NB4 (cell line): ENCODE results near the gene CMKLR1.

Experiments
- DNase-seq: peaks from one replicate; pipeline ENCODE4 v3.0.0; 2010; ENCODE audit warnings: low read depth
- H3K4me3 ChIP-seq: one replicate; pipeline ENCODE4 v1.5.1; 2011; ENCODE audit warnings: mild to moderate bottlenecking, low read depth, low read length, moderate library complexity
- CTCF ChIP-seq: IDR thresholded peaks from one replicate; pipeline ENCODE4 v1.5.1; 2012; ENCODE audit warnings: low read depth, low read length
- MYC ChIP-seq: IDR thresholded peaks from 2 replicates; pipeline ENCODE4 v1.6.1; 2011; ENCODE audit warnings: low read depth, low read length
- POLR2A ChIP-seq: IDR thresholded peaks from 2 replicates; pipeline ENCODE4 v1.6.1; 2011; ENCODE audit warnings: mild to moderate bottlenecking; ENCODE audit not compliant: insufficient read length; ENCODE audit errors: extremely low read depth
- TF ChIP-seq, protein P1 (sequence below): IDR thresholded peaks from 2 replicates; pipeline ENCODE4 v1.6.1; 2011; ENCODE audit warnings: low read depth, low read length

Gene CMKLR1, protein sequence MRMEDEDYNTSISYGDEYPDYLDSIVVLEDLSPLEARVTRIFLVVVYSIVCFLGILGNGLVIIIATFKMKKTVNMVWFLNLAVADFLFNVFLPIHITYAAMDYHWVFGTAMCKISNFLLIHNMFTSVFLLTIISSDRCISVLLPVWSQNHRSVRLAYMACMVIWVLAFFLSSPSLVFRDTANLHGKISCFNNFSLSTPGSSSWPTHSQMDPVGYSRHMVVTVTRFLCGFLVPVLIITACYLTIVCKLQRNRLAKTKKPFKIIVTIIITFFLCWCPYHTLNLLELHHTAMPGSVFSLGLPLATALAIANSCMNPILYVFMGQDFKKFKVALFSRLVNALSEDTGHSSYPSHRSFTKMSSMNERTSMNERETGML

DNA sequence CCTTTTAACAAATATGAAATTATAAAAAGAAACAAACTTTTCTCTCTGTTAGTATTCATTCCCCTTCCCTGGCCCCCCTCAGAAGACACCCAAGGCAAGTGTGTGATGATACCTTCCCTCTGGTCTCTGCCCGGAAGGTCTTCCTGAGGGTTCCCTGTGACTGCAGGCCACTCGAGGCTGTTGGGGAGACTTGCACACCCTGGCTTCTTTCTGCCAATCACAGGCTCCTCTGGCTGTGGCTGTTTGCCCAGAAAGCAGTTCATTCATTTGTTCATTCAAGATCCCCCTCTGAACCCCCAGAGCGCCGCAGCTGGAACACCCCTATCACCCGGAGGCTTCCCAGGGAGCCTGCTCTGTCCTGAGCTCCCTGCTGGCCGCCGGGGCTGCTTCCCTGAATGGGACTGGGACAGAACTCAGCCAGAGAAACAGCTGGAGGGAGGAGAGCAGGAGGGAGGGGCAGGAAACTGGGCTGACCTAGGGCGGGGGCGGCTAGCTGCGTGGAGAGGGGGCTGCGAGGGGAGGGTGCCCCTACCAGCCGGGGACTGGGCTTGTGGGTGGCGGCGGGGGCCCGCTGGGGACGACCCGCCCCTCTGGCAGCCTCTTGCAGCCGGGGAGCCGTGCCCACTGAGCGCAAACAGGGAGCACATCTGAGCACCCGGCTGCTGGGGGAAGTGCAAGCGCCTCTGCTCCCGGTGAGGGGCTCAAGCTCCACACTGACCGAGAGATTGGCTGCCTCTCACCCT, at the start of gene CMKLR1:
Gene CMKLR1 (minus strand): TSS at position 397 of the 743 bp plus-strand sequence. CDS start 45,720 bp downstream, outside the sequence.
- peak; percentile 63 for DNase-seq
- no peak within 1 kb of the TSS for H3K4me3 ChIP-seq
- no peak for TF ChIP-seq POLR2A
- TF ChIP-seq MYC = no peak
- TF ChIP-seq, protein P1, sequence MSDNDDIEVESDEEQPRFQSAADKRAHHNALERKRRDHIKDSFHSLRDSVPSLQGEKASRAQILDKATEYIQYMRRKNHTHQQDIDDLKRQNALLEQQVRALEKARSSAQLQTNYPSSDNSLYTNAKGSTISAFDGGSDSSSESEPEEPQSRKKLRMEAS = no peak
- no peak for TF ChIP-seq CTCF

GRCh38 chr12:108387771-108388170, 48.7 kb upstream of the CMKLR1 start:
- TF ChIP-seq MYC = no peak
- H3K4me3 ChIP-seq = no peak overlapping the region
- no peak for DNase-seq

- no peak overlapping the region for H3K4me3 ChIP-seq
- DNase-seq = no peak
- no peak for TF ChIP-seq MYC
- TF ChIP-seq CTCF = no peak
- TF ChIP-seq POLR2A = no peak
- TF ChIP-seq, protein P1 = no peak
Observed at GRCh38 chr12:108386709-108387360, 47.7 kb upstream of the CMKLR1 start.

- TF ChIP-seq CTCF (no peak), POLR2A (no peak), MYC (no peak)
- TF ChIP-seq, protein P1 = no peak
Observed at GRCh38 chr12:108382437-108382801, 43.3 kb upstream of the CMKLR1 start.

DNA sequence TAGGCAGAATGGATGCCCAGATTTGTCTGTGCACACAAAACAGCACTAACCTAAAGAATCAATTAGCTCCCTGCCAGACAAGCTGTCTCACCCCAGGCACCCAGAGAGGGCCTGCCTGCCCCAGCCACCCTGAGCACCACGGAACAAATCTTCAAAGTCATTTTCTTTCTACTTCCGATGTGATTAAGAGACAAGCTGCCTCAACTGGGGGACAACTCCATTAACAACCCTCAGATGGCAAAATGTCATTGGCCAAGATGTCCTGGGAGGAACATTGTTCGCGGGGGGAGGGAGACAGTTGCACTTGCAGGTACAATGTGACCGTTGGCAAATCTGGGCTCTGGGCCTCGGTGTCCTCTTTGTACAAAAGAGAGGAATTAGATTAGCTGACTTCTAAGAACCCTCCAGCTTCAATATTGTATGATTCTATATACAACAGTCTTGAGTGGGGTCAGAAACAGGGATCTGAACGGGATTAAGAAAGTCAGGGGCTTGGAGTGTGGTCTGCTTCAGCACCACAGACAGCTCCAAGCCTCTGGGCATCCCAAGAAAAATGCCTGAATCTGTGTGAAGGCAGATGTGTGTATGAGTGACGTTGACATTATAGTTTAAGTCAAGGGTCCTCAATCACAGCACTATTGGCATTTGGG, 42.8 kb upstream of the CMKLR1 start:
- TF ChIP-seq MYC (no peak), CTCF (no peak), POLR2A (no peak)
- TF ChIP-seq, protein P1 = no peak
- peak; percentile 53 for DNase-seq
- H3K4me3 ChIP-seq = no peak overlapping the region

More at GRCh38 chr12:108382437-108382801, 43.3 kb upstream of the CMKLR1 start:
- no peak overlapping the region for H3K4me3 ChIP-seq
- no peak for DNase-seq
